NCI-H1694 treated with DMSO at 0.1 percent for 48 hours (cell line): ENCODE measurements around the gene PTPRS.

ENCODE experiments used
- DNase-seq: peaks from one replicate; lab custom pipeline; 2025; lab: John Stamatoyannopoulos, UW

The PTPRS gene

GRCh38 chr19:5308451-5309437 lies 31.9 kb downstream of the PTPRS start:
- peak; percentile 79 for DNase-seq

- DNase-seq = no peak
These were observed 33.0 kb downstream of the PTPRS start for GRCh38 chr19:5307655-5308054.

- DNase-seq = no peak
These were observed 35.4 kb downstream of the PTPRS start for GRCh38 chr19:5305163-5305562.

- no peak for DNase-seq
These were observed 36.1 kb downstream of the PTPRS start for GRCh38 chr19:5304486-5304885.

- DNase-seq = no peak
These were observed 37.4 kb downstream of the PTPRS start for GRCh38 chr19:5303208-5303607.

GRCh38 chr19:5302396-5302795 lies 38.2 kb downstream of the PTPRS start:
- no peak for DNase-seq

- no peak for DNase-seq
These were observed 41.5 kb downstream of the PTPRS start for GRCh38 chr19:5299137-5299536.

GRCh38 chr19:5298471-5298901 lies 42.1 kb downstream of the PTPRS start:
- DNase-seq = no peak

- DNase-seq = no peak
These were observed 43.3 kb downstream of the PTPRS start for GRCh38 chr19:5297272-5297669.

GRCh38 chr19:5296457-5297271 lies 43.9 kb downstream of the PTPRS start:
- no peak for DNase-seq

GRCh38 chr19:5296021-5296420 lies 44.6 kb downstream of the PTPRS start:
- DNase-seq = no peak

- no peak for DNase-seq
These were observed 46.0 kb downstream of the PTPRS start for GRCh38 chr19:5294403-5295160.

GRCh38 chr19:5293612-5294378 lies 46.8 kb downstream of the PTPRS start:
- peak; percentile 35 for DNase-seq

GRCh38 chr19:5292822-5293611 lies 47.6 kb downstream of the PTPRS start:
- DNase-seq = peak; percentile 22

GRCh38 chr19:5292453-5292821 lies 48.2 kb downstream of the PTPRS start:
- no peak for DNase-seq

- no peak for DNase-seq
These were observed 48.9 kb downstream of the PTPRS start for GRCh38 chr19:5291588-5292193.
